GM21423 (cell line): ENCODE measurements around the gene MCOLN1.

Source experiments
- ATAC-seq: cut with Tn5 transposase; IDR thresholded peaks from one replicate; pipeline ENCODE4 v1.9.1; 2021; ENCODE audit warnings: mild to moderate bottlenecking, moderate library complexity; ENCODE audit not compliant: unreplicated experiment

Gene MCOLN1

GRCh38 chr19:7541828-7542443 lies 19.5 kb downstream of the MCOLN1 start:
- ATAC-seq = no peak

GRCh38 chr19:7542556-7543348 lies 20.3 kb downstream of the MCOLN1 start:
- ATAC-seq = no peak

DNA sequence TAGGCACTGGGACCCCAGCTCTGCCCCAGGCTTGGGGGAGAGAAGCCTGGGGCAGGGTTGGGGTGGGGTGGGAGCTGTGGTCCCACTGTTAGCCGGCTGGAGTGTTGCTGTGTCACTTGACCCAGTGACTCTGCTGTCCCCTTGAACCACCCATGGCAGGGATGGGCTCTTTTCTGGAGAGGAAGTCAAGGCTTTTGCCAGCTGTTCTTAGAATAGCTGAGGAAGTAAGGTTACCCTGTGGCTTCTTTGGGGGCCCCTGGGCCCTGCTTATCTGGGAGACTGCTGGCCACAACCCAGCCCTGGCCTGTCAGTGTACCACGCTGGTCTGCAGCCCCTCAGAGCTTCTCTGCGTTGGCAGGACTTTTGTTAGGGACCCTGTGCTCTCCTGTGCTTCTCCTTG lies 22.2 kb downstream of the MCOLN1 start:
- no peak for ATAC-seq

GRCh38 chr19:7545300-7545699 lies 22.9 kb downstream of the MCOLN1 start:
- no peak for ATAC-seq

GRCh38 chr19:7545904-7546303 lies 23.5 kb downstream of the MCOLN1 start:
- ATAC-seq = no peak

DNA sequence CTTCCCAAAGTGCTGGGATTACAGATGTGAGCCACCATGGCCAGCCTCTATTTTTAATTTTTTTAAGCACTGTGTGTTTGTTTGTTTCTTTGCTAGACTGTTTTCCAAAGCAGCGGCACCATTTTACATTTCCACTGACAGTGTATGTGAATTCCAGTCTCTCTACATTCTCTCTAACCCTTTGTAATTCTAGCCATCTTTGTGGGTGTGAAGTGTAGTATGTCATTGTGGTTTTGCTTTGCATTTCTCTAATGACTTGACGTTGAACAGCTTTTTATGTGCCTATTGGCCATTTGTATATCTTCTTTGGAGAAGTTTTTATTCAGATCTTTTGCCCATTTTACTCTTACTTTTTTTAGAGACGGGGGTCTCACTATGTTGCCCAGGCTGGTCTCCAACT lies 24.7 kb downstream of the MCOLN1 start:
- ATAC-seq = no peak

DNA sequence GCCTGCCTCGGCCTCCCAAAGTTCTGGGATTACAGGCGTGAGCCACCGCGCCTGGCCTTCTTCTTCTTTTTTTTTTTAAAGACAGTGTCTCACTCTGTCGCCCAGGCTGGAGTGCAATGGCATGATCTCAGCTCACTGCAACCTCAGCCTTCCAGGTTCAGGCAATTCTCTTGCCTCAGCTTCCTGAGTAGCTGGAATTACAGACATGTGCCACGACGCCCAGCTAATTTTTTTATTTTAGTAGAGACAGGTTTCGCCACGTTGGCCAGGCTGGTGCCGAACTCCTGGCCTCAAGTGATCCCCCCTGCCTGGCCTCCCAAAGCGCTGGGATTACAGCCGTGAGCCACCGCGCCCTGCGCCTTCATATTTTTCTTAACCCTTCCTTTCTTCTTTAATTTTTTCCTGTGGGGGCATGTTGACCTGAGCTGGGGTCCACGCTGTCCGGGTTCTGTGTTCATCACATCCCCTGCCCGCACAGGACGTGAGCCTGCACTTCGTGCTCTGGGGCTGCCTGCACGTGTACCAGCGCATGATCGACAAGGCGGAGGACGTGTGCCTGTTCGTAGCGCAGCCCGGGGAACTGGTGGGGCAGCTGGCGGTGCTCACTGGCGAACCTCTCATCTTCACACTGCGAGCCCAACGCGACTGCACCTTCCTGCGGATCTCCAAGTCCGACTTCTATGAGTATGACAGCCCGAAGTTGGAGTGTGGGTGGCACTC lies 27.2 kb downstream of the MCOLN1 start:
- no peak for ATAC-seq

DNA sequence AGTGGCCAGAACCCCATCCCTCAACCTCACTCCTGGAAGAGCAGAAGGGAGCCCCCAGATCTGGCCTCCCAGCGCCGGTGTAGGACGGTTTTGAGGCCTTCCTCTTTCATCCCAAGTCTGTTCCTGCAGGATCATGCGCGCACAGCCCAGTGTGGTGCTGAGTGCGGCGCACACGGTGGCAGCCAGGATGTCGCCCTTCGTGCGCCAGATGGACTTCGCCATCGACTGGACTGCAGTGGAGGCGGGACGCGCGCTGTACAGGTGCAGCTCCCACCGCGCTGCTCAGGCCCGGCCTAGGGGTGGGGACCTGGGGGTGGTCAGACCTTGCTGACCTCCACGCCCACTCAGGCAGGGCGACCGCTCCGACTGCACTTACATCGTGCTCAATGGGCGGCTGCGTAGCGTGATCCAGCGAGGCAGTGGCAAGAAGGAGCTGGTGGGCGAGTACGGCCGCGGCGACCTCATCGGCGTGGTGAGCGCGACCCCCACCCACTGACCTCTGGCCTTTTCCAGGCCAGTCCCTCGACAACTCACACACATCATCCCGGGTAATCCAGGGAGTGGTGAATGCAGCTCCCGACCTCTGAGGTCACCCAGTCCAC lies 27.8 kb downstream of the MCOLN1 start:
- no peak for ATAC-seq

- no peak for ATAC-seq
Observed at GRCh38 chr19:7550987-7551761, 28.8 kb downstream of the MCOLN1 start.

DNA sequence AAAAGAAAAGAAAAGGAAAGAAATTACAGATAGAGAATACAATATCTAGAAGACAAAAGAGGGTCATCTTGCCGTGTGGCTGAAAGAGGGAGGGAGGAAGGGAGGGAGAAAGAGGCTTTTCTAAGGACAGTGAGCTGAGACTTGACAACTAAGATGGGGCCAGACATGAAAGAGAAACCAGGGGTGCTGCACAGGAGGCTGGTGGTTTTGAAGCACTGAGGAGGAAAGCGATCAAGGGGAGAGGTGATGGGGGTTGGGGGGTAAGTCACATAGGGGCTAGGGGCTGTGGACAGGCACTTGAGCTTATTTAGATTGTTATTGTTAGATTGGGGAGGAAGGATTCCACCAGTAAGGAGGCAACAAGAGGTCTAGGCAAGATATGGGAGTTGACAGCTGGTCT lies 30.4 kb downstream of the MCOLN1 start:
- ATAC-seq = no peak

DNA sequence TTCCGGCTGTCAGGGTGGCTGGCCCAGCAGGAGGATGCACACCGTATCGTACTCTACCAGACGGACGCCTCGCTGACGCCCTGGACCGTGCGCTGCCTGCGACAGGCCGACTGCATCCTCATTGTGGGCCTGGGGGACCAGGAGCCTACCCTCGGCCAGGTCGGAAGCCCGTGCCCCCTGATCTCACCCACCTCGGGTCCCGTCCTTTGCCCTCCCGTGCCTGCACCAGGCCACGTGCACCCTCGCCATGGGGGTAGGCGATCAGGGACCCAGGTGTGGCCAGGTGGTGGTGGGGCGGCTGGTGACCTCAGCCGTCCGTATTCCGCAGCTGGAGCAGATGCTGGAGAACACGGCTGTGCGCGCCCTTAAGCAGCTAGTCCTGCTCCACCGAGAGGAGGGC lies 32.1 kb downstream of the MCOLN1 start:
- ATAC-seq = no peak

DNA sequence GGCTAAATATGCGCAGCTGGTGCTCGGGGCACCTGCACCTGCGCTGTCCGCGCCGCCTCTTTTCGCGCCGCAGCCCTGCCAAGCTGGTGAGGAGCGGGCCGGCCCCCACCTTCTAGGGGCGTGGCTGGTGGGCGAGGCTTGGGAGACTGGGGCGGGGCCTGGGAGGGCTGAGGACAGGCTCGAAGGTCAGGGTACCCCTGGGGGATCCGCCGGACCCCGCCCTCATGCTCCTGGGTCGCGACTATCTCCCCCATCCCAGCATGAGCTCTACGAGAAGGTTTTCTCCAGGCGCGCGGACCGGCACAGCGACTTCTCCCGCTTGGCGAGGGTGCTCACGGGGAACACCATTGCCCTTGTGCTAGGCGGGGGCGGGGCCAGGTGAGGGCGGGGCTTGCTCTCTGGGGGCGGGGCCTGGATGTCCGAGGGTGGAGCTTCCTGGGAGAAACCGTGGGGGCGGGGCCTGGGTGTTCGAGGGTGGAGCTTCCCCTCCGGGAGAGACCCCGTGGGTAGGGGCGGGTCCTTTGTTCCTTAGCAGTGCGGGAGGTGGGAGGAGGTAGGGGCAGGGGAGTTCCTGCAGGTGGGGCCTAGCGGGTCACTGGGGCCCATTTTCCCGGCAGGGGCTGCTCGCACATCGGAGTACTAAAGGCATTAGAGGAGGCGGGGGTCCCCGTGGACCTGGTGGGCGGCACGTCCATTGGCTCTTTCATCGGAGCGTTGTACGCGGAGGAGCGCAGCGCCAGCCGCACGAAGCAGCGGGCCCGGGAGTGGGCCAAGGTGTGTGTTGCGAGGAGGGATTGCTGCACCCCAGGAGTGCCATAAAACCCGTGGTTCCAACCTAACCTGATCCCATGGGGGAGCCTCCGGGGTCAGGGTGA lies 32.8 kb downstream of the MCOLN1 start:
- ATAC-seq = no peak

DNA sequence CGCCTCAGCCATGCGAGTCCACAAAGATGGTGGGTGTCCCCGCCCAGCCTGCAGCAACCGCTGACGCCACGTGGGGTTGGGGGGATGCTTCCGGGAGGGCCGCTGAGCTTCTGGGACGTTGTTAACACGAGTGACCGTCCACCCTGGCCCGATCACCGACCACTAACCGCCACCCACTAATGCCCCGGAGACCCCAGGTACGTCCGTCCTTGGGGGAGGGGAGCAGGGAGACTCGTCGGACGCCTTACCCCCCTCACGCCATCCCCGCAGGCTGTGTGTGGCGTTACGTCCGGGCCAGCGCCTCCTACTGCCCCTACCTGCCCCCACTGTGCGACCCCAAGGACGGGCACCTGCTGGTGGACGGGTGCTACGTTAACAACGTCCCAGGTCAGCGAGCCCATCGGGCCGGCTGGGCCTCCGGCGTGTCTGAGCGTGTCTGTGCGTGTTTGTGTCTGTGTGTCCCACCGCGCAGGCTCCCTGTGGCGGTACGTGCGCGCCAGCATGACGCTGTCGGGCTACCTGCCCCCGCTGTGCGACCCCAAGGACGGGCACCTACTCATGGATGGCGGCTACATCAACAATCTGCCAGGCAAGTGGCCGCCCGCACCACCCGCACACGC lies 34.4 kb downstream of the MCOLN1 start:
- no peak for ATAC-seq

GRCh38 chr19:7558667-7559066 lies 36.2 kb downstream of the MCOLN1 start:
- ATAC-seq = no peak

DNA sequence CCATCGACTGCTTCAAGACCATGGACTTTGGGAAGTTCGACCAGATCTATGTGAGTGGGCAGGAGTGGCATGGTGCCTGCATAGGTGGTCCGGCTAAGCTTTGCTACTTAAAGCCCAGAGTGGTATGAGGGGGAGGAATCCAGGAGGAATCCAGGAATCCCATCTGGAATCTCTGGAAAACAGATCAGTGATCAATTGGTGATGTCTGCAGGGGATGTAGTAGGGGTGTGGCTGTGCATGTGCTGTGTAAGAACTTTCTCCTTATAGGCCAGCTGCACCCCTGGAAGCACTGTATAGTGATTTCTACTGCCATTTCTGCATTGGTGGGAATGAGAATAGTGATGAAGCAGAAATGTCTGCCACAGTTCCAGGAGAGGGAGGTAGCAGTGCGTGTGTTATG lies 36.7 kb downstream of the MCOLN1 start:
- ATAC-seq = no peak

- ATAC-seq = no peak
Observed at GRCh38 chr19:7560255-7560654, 37.8 kb downstream of the MCOLN1 start.

GRCh38 chr19:7561325-7561724 lies 38.9 kb downstream of the MCOLN1 start:
- no peak for ATAC-seq

- ATAC-seq = no peak
Observed at GRCh38 chr19:7562646-7563393, 40.4 kb downstream of the MCOLN1 start.

- ATAC-seq = no peak
Observed at GRCh38 chr19:7564866-7565265, 42.4 kb downstream of the MCOLN1 start.
